Right lobe of liver (tissue), 4 donors: Measurements from ENCODE around the gene CST4.

Source experiments
- CTCF ChIP-seq, 4 donors: fragments of 200-600 bp in 3 of 4; fragments of 450-650 bp in 1 of 4; IDR thresholded peaks; one replicate each; pipeline versions ENCODE4 v1.5.1 to v1.8.0; 2016 to 2022; ENCODE audit warnings: antibody characterized with exemption in 4 of 4, mild to moderate bottlenecking in 2 of 4
- POLR2A ChIP-seq: fragments of 450-650 bp; IDR thresholded peaks from one replicate; pipeline ENCODE4 v1.6.1; 2017; ENCODE audit warnings: antibody characterized with exemption, mild to moderate bottlenecking
- donor health status: DM: no; HTN: no; CAD: no.
- donor health status: DM: no; HTN: no; CAD: no.
- donor health status: DM: no; HTN: yes; CAD: no.

- no peak for TF ChIP-seq CTCF (IDR thresholded peaks at IDR 0.05)
- no peak for TF ChIP-seq POLR2A
Measured at GRCh38 chr20:23645575-23645974, 43.3 kb downstream of the CST4 start.
